ENCODE measurements around the gene MTHFSD. TPM values are rescaled to one million over a fixed set of nuclear protein-coding genes. Genes with fewer than 3 reads are reported as not detected.

Gene MTHFSD
- total RNA-seq, 2 donors from 2014 or later, result 23.7 to 43.8 TPM

- Histone ChIP-seq H3K9me3 (no peaks in the 10 kb centered on the region), H3K4me3 (no peak overlapping the region), H3K36me3 (peaks cover 8 to 30% of the 10 kb centered on the region in 2 donors), H3K4me1 (replicated peaks) (no peaks in the 10 kb centered on the region), H3K27ac (no peak overlapping the region), H3K27me3 (replicated peaks; ENCODE audit: insufficient read depth) (no peaks in the 10 kb centered on the region)
- TF ChIP-seq POLR2A (IDR thresholded peaks at IDR 0.05), result no peak
- TF ChIP-seq, protein P1, sequence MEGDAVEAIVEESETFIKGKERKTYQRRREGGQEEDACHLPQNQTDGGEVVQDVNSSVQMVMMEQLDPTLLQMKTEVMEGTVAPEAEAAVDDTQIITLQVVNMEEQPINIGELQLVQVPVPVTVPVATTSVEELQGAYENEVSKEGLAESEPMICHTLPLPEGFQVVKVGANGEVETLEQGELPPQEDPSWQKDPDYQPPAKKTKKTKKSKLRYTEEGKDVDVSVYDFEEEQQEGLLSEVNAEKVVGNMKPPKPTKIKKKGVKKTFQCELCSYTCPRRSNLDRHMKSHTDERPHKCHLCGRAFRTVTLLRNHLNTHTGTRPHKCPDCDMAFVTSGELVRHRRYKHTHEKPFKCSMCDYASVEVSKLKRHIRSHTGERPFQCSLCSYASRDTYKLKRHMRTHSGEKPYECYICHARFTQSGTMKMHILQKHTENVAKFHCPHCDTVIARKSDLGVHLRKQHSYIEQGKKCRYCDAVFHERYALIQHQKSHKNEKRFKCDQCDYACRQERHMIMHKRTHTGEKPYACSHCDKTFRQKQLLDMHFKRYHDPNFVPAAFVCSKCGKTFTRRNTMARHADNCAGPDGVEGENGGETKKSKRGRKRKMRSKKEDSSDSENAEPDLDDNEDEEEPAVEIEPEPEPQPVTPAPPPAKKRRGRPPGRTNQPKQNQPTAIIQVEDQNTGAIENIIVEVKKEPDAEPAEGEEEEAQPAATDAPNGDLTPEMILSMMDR (IDR thresholded peaks at IDR 0.05), result no peak
- no peak for TF ChIP-seq POLR2AphosphoS5 (IDR thresholded peaks at IDR 0.05)
- intact Hi-C loops (cut with DNase I), result no loop called here
- WGBS, result 95% methylated on average over 17 of the region's 17 CpGs
- no peak for DNase-seq (ENCODE audit: low spot score)
These were observed 18.4 kb downstream of the MTHFSD start for GRCh38 chr16:86536621-86537020.

GRCh38 chr16:86534779-86535615 lies 20.0 kb downstream of the MTHFSD start:
- H3K36me3 ChIP-seq, result peaks cover 5 to 17% of the 10 kb centered on the region in 2 donors
- H3K4me3 ChIP-seq, result no peak overlapping the region
- TF ChIP-seq POLR2AphosphoS5 (IDR thresholded peaks at IDR 0.05) (no peak), POLR2A (IDR thresholded peaks at IDR 0.05) (no peak)
- TF ChIP-seq, protein P1 (IDR thresholded peaks at IDR 0.05), result no peak
- no peak for DNase-seq (ENCODE audit: low spot score)
- intact Hi-C loops (cut with DNase I), result no loop called here
- H3K4me1 ChIP-seq (replicated peaks), result no peaks in the 10 kb centered on the region
- H3K27ac ChIP-seq, result no peak overlapping the region
- no peaks in the 10 kb centered on the region for H3K9me3 ChIP-seq
- H3K27me3 ChIP-seq (replicated peaks; ENCODE audit: insufficient read depth), result no peaks in the 10 kb centered on the region
- WGBS, result 70% methylated on average over 18 of the region's 18 CpGs

DNA sequence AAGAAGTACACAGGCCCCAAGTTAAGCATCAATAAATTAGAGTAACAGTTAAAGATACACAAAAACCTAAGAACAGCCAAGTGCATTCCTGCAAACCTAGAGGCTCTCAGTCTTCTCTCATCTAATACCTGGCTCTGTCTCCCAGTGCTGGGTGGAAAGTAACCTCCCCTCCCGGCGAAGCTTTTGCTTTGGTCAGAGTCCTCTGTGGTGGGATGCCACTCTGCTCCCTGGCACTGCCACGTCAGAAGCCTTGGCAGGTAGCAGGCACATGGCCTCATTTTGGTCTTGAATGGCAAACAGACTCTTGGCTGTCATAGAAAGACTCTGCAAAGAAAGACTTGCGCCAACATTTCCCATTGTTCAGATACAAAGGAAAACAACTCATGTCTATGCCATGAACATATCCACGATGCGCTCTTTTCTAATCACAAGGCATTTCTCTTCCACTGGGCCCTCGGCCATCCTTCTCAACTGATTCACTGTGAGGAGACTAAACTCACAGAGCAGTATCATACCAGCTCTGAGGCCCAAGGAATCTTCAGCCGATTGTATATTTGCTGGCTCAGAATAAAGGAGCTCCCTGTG lies 21.2 kb downstream of the MTHFSD start:
- intact Hi-C loops (cut with DNase I), result no loop called here
- no peak overlapping the region for H3K27ac ChIP-seq
- H3K36me3 ChIP-seq, result peaks cover 0 to 13% of the 10 kb centered on the region in 2 donors
- no peaks in the 10 kb centered on the region for H3K27me3 ChIP-seq (replicated peaks; ENCODE audit: insufficient read depth)
- WGBS, result 55% methylated on average over 8 of the region's 8 CpGs
- TF ChIP-seq POLR2AphosphoS5 (IDR thresholded peaks at IDR 0.05) (no peak), POLR2A (IDR thresholded peaks at IDR 0.05) (no peak)
- TF ChIP-seq, protein P1 (IDR thresholded peaks at IDR 0.05), result no peak
- no peak overlapping the region for H3K4me3 ChIP-seq
- no peaks in the 10 kb centered on the region for H3K9me3 ChIP-seq
- H3K4me1 ChIP-seq (replicated peaks), result no peaks in the 10 kb centered on the region
- no peak for DNase-seq (ENCODE audit: low spot score)

GRCh38 chr16:86533076-86533475 lies 22.0 kb downstream of the MTHFSD start:
- H3K4me3 ChIP-seq, result no peak overlapping the region
- WGBS, result 96% methylated on average over 8 of the region's 8 CpGs
- H3K9me3 ChIP-seq, result no peaks in the 10 kb centered on the region
- no peak for DNase-seq (ENCODE audit: low spot score)
- H3K27me3 ChIP-seq (replicated peaks; ENCODE audit: insufficient read depth), result no peaks in the 10 kb centered on the region
- H3K4me1 ChIP-seq (replicated peaks), result no peaks in the 10 kb centered on the region
- TF ChIP-seq POLR2A (IDR thresholded peaks at IDR 0.05), result no peak
- TF ChIP-seq, protein P1 (IDR thresholded peaks at IDR 0.05), result no peak
- no peak for TF ChIP-seq POLR2AphosphoS5 (IDR thresholded peaks at IDR 0.05)
- intact Hi-C loops (cut with DNase I), result no loop called here
- H3K36me3 ChIP-seq, result peaks cover 0 to 5% of the 10 kb centered on the region in 2 donors
- H3K27ac ChIP-seq, result no peak overlapping the region

DNA sequence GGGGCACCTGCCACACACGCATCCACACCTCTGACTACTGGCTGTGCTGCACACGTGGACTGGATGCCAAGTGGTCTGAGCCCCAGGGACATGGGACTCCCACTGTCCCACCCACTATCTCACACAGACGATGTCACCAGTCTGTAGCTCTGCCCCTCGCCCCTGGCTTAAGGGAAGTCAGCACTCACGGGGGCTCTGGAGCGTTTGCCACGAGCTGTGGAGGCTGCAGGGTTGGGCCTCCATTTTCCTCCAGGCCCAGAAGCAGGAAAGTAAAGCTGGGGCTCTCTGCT lies 22.6 kb downstream of the MTHFSD start:
- H3K9me3 ChIP-seq, result no peaks in the 10 kb centered on the region
- WGBS, result 95% methylated on average over 7 of the region's 7 CpGs
- TF ChIP-seq POLR2AphosphoS5 (IDR thresholded peaks at IDR 0.05) (no peak), POLR2A (IDR thresholded peaks at IDR 0.05) (no peak)
- TF ChIP-seq, protein P1 (IDR thresholded peaks at IDR 0.05), result no peak
- intact Hi-C loops (cut with DNase I), result no loop called here
- H3K27me3 ChIP-seq (replicated peaks; ENCODE audit: insufficient read depth), result no peaks in the 10 kb centered on the region
- no peak overlapping the region for H3K4me3 ChIP-seq
- H3K27ac ChIP-seq, result no peak overlapping the region
- no peaks in the 10 kb centered on the region for H3K36me3 ChIP-seq
- H3K4me1 ChIP-seq (replicated peaks), result no peaks in the 10 kb centered on the region
- DNase-seq (ENCODE audit: low spot score), result no peak
